Measurements from ENCODE around the gene AMOTL1. TPM values are rescaled to one million over a fixed set of nuclear protein-coding genes. Genes with fewer than 3 reads are reported as not detected.

Gene AMOTL1
- total RNA-seq, 1 experiment from 2014 or later, result 32.6 TPM

DNA sequence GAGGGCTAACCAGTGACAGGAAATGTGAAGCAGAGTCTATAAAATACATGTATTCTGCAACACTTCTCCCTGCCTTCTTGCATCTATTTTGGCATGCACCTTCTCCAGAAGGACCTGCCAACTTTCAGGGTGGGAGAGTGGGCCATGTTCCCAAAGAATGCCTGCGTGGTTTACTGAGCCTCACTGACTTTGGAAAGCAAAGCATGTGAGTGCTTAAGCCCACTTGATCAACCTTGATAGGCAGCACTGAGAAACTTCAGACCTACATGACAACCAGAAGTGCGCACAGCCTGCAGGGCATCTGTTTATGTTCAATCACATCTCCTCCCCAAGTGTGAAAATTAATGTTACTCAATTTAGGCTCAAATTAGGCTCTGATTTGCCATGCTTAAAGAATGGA is 69.2 kb downstream of the AMOTL1 start:
- Histone ChIP-seq H3K4me2 (ENCODE audit: low read length) (no peak overlapping the region), H3K4me1 (ENCODE audit: insufficient read depth, low read length) (peaks cover 45% of the 10 kb centered on the region), H3K27me3 (ENCODE audit: low read length) (no peaks in the 10 kb centered on the region), H3F3A (ENCODE audit: low read length, unreplicated experiment) (no peaks in the 10 kb centered on the region), H4K20me1 (ENCODE audit: low read length) (no peaks in the 10 kb centered on the region), H3K9me3 (ENCODE audit: low read length) (no peaks in the 10 kb centered on the region), H3K4me3 (ENCODE audit: low read length) (no peak overlapping the region), H3K36me3 (ENCODE audit: low read depth, low read length) (peaks cover 45% of the 10 kb centered on the region), H2AFZ (ENCODE audit: low read length) (no peak overlapping the region), H3K9me2 (replicated peaks; ENCODE audit: low read length) (no peaks in the 10 kb centered on the region), H3K9ac (ENCODE audit: low read length) (no peak overlapping the region), H3K27ac (ENCODE audit: low read length) (0 out of 2 replicates have a peak overlapping the region, but pooled peaks have one; percentile 14), H3K79me2 (ENCODE audit: low read length) (no peaks in the 10 kb centered on the region)
- no TSS peak for BruUV-seq (replicated peaks)
- no peak for ATAC-seq
- TF ChIP-seq EZH2 (IDR thresholded peaks at IDR 0.05; ENCODE audit: low read length, unreplicated experiment) (no peak), EZH2phosphoT487 (IDR thresholded peaks at IDR 0.05; ENCODE audit: borderline replicate concordance, low read length) (no peak)
- TF ChIP-seq, protein P1, sequence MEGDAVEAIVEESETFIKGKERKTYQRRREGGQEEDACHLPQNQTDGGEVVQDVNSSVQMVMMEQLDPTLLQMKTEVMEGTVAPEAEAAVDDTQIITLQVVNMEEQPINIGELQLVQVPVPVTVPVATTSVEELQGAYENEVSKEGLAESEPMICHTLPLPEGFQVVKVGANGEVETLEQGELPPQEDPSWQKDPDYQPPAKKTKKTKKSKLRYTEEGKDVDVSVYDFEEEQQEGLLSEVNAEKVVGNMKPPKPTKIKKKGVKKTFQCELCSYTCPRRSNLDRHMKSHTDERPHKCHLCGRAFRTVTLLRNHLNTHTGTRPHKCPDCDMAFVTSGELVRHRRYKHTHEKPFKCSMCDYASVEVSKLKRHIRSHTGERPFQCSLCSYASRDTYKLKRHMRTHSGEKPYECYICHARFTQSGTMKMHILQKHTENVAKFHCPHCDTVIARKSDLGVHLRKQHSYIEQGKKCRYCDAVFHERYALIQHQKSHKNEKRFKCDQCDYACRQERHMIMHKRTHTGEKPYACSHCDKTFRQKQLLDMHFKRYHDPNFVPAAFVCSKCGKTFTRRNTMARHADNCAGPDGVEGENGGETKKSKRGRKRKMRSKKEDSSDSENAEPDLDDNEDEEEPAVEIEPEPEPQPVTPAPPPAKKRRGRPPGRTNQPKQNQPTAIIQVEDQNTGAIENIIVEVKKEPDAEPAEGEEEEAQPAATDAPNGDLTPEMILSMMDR (conservative IDR thresholded peaks at IDR 0.05; ENCODE audit: low read depth, low read length), result no peak
- no peak for DNase-seq
- CTCF ChIA-PET, result no interaction called here
- POLR2A ChIA-PET (ENCODE audit: unreplicated experiment), result no interaction called here
- intact Hi-C loops (cut with micrococcal nuclease), result loop anchor here (5.0 kb wide), 1 partner anchor 70 kb away; the partner anchor contains the start of gene AMOTL1

DNA sequence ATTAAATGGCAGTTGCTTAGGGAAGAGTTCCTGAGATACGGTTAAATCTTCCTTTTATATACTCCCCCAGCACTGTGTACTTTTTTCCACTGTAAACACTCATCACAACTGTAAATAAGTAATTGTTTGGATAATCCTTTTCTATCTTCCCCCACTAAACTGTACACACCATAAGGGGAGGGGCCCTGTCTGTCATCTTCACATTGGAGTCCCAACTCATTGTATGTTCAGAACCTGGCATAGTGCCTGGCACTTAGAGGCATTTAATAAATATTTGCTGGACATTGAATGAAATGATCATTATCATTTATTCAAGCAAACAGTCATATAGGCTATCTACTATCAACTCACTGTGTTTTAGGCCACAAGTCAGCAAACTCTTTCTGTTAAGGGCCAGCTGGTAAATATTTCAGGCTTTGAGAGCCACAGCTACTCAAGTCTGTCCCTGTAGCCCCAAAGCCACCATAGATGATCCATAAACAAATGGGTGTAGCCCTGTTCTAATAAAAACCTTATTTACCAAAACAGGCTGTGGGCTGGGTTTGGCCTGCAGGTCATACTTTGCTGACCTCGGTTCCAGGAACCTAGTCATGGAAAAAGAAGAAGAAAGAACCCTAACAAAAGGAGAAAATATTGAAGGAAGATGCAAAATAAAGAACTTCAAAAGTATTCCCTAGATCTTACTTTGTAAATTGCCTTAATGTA is 70.0 kb downstream of the AMOTL1 start:
- no peaks in the 10 kb centered on the region for H3K27me3 ChIP-seq (ENCODE audit: low read length)
- no peak overlapping the region for H2AFZ ChIP-seq (ENCODE audit: low read length)
- ATAC-seq, result peak; percentile 70
- peaks cover 37% of the 10 kb centered on the region for H3K36me3 ChIP-seq (ENCODE audit: low read depth, low read length)
- H3K79me2 ChIP-seq (ENCODE audit: low read length), result no peaks in the 10 kb centered on the region
- no TSS peak for BruUV-seq (replicated peaks)
- no peaks in the 10 kb centered on the region for H3K9me2 ChIP-seq (replicated peaks; ENCODE audit: low read length)
- no peaks in the 10 kb centered on the region for H3F3A ChIP-seq (ENCODE audit: low read length, unreplicated experiment)
- no peak for TF ChIP-seq EZH2phosphoT487 (IDR thresholded peaks at IDR 0.05; ENCODE audit: borderline replicate concordance, low read length)
- TF ChIP-seq, protein P1 (conservative IDR thresholded peaks at IDR 0.05; ENCODE audit: low read depth, low read length), result no peak
- TF ChIP-seq EZH2 (IDR thresholded peaks at IDR 0.05; ENCODE audit: low read length, unreplicated experiment), result no peak
- no peaks in the 10 kb centered on the region for H4K20me1 ChIP-seq (ENCODE audit: low read length)
- ChIA-PET POLR2A (ENCODE audit: unreplicated experiment) (no interaction called here), CTCF (no interaction called here)
- H3K4me1 ChIP-seq (ENCODE audit: insufficient read depth, low read length), result peaks cover 38% of the 10 kb centered on the region
- no peak overlapping the region for H3K9ac ChIP-seq (ENCODE audit: low read length)
- DNase-seq, result peak; percentile 76
- H3K9me3 ChIP-seq (ENCODE audit: low read length), result no peaks in the 10 kb centered on the region
- H3K4me2 ChIP-seq (ENCODE audit: low read length), result no peak overlapping the region
- no peak overlapping the region for H3K4me3 ChIP-seq (ENCODE audit: low read length)
- intact Hi-C loops (cut with micrococcal nuclease), result loop anchor here (5.0 kb wide), 1 partner anchor 71 kb away; the partner anchor contains the start of gene AMOTL1
- 0 out of 2 replicates have a peak overlapping the region, but pooled peaks have one; percentile 14 for H3K27ac ChIP-seq (ENCODE audit: low read length)

DNA sequence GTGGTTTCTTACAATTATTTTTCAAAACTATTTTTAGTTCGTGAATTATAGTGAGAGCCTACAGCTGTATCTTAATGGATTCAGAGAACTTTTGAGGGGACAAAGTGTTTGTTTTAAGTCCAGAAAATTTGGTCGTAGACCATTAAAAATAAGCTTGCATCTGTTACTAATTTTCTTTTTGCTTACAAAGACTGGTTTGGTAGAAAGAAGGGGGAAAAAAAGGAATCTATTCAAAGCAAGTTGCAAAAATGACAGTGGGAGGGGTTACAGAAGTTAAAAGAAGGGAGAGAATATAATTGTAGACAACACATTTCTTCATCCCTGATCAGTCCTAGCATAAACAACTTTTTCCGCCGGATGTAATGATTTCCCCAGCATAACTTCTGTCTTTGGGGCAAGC is 72.1 kb downstream of the AMOTL1 start:
- Histone ChIP-seq H3K9me3 (ENCODE audit: low read length) (no peaks in the 10 kb centered on the region), H3K36me3 (ENCODE audit: low read depth, low read length) (peaks cover 23% of the 10 kb centered on the region), H4K20me1 (ENCODE audit: low read length) (no peaks in the 10 kb centered on the region), H3F3A (ENCODE audit: low read length, unreplicated experiment) (no peaks in the 10 kb centered on the region), H3K27ac (ENCODE audit: low read length) (no peak overlapping the region), H2AFZ (ENCODE audit: low read length) (no peak overlapping the region), H3K4me3 (ENCODE audit: low read length) (no peak overlapping the region), H3K79me2 (ENCODE audit: low read length) (no peaks in the 10 kb centered on the region), H3K9ac (ENCODE audit: low read length) (no peak overlapping the region), H3K4me2 (ENCODE audit: low read length) (no peak overlapping the region), H3K9me2 (replicated peaks; ENCODE audit: low read length) (no peaks in the 10 kb centered on the region), H3K27me3 (ENCODE audit: low read length) (no peaks in the 10 kb centered on the region), H3K4me1 (ENCODE audit: insufficient read depth, low read length) (peaks cover 35% of the 10 kb centered on the region)
- no peak for DNase-seq
- CTCF ChIA-PET, result interaction anchor here (0.6 kb wide), 1 partner anchor 217 kb away, joined by 3 read pairs; no protein-coding TSS in a partner anchor
- no peak for ATAC-seq
- intact Hi-C loops (cut with micrococcal nuclease), result no loop called here
- POLR2A ChIA-PET (ENCODE audit: unreplicated experiment), result interaction anchor here (0.6 kb wide), 1 partner anchor 52 kb away, joined by 3 read pairs; no protein-coding TSS in a partner anchor
- TF ChIP-seq EZH2phosphoT487 (IDR thresholded peaks at IDR 0.05; ENCODE audit: borderline replicate concordance, low read length) (no peak), EZH2 (IDR thresholded peaks at IDR 0.05; ENCODE audit: low read length, unreplicated experiment) (no peak)
- TF ChIP-seq, protein P1 (conservative IDR thresholded peaks at IDR 0.05; ENCODE audit: low read depth, low read length), result no peak
- BruUV-seq (replicated peaks), result no TSS peak
